Measurements from ENCODE around the gene CTCF. TPM values are rescaled to one million over a fixed set of nuclear protein-coding genes. Genes with fewer than 3 reads are reported as not detected.

CTCF gene
- total and polyA plus RNA-seq, 12 donors: 11.9 to 31.0 (median 23.8) TPM

- intact Hi-C loops (cut with DNase I): loop anchor here in 1 of 10 donors (10.0 kb wide), 1 partner anchor 1157 kb away; no protein-coding TSS in a partner anchor
- peaks cover 10 to 63% (median 39%) of the 10 kb centered on the region in 9 donors for H3K4me1 ChIP-seq
- WGBS, 2 donors: 85 to 91% methylated on average over 2 of the region's 2 CpGs
These were observed 10.4 kb upstream of the CTCF start for GRCh38 chr16:67551972-67552371.

GRCh38 chr16:67552476-67552875, 9.8 kb upstream of the CTCF start:
- 11 to 19% methylated on average over 4 of the region's 4 CpGs for WGBS, 2 donors
- H3K4me1 ChIP-seq: peaks cover 7 to 58% (median 34%) of the 10 kb centered on the region in 9 donors
- no peaks in the 10 kb centered on the region for H3K9me3 ChIP-seq
- H3K4me3 ChIP-seq: no peak overlapping the region
- H3K27me3 ChIP-seq: no peaks in the 10 kb centered on the region
- H3K36me3 ChIP-seq: peaks cover 0 to 21% (median 0%) of the 10 kb centered on the region in 9 donors
- intact Hi-C loops (cut with DNase I): loop anchor here in 1 of 10 donors (10.0 kb wide), 1 partner anchor 1158 kb away; no protein-coding TSS in a partner anchor
- DNase-seq: peak in 1 of 2 donors; percentile 52
- peak overlapping the region in 9 of 10 donors; percentile 47 to 80 (median 63) for H3K27ac ChIP-seq
- peak; percentile 7 to 71 (median 56) for ATAC-seq
- TF ChIP-seq, protein P1, sequence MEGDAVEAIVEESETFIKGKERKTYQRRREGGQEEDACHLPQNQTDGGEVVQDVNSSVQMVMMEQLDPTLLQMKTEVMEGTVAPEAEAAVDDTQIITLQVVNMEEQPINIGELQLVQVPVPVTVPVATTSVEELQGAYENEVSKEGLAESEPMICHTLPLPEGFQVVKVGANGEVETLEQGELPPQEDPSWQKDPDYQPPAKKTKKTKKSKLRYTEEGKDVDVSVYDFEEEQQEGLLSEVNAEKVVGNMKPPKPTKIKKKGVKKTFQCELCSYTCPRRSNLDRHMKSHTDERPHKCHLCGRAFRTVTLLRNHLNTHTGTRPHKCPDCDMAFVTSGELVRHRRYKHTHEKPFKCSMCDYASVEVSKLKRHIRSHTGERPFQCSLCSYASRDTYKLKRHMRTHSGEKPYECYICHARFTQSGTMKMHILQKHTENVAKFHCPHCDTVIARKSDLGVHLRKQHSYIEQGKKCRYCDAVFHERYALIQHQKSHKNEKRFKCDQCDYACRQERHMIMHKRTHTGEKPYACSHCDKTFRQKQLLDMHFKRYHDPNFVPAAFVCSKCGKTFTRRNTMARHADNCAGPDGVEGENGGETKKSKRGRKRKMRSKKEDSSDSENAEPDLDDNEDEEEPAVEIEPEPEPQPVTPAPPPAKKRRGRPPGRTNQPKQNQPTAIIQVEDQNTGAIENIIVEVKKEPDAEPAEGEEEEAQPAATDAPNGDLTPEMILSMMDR (IDR thresholded peaks at IDR 0.05): no peak

More at GRCh38 chr16:67551972-67552371, 10.4 kb upstream of the CTCF start:
- Histone ChIP-seq H3K4me3 (no peak overlapping the region), H3K27ac (peak overlapping the region in 9 of 10 donors; percentile 47 to 80 (median 63)), H3K27me3 (no peaks in the 10 kb centered on the region), H3K36me3 (peaks cover 0 to 26% (median 0%) of the 10 kb centered on the region in 9 donors), H3K9me3 (no peaks in the 10 kb centered on the region)
- TF ChIP-seq, protein P1 (IDR thresholded peaks at IDR 0.05): no peak
- DNase-seq: no peak
- peak in 3 of 8 donors; percentile 1 to 13 (median 7) for ATAC-seq

GRCh38 chr16:67555795-67556212, 6.5 kb upstream of the CTCF start:
- ATAC-seq: no peak

DNA sequence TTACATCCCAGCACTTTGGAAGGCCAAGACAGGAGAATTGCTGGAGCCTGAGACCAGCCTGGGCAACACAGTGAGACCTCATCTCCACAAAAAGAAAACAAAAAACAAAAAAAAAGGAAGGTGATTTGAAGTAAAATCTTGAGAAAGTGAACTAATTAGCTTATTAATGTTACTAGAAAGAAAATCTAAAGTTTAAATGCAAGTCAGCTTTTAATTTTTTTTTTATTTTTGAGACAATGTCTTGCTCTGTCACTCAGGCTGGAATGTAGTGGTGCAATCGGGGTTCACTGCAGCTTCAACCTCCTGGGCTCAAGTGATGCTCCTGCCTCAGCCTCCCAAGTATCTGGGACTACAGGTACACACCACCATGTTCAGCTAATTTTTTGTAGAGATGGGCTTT, 3.5 kb upstream of the CTCF start:
- no peak for DNase-seq
- no peak overlapping the region for H3K4me3 ChIP-seq
- no peaks in the 10 kb centered on the region for H3K9me3 ChIP-seq
- intact Hi-C loops (cut with DNase I): loop anchor here in 1 of 10 donors (10.0 kb wide), 1 partner anchor 1164 kb away; no protein-coding TSS in a partner anchor
- WGBS, 2 donors: 81 to 96% methylated on average over 1 of the region's 1 CpG
- no peak for ATAC-seq
- no peaks in the 10 kb centered on the region for H3K27me3 ChIP-seq
- peaks cover 6 to 43% (median 15%) of the 10 kb centered on the region in 9 donors for H3K4me1 ChIP-seq
- H3K36me3 ChIP-seq: no peaks in the 10 kb centered on the region
- no peak overlapping the region for H3K27ac ChIP-seq
- TF ChIP-seq, protein P1 (IDR thresholded peaks at IDR 0.05): no peak

More at GRCh38 chr16:67555795-67556212, 6.5 kb upstream of the CTCF start:
- peak overlapping the region in 3 of 10 donors; percentile 33 to 72 (median 35) for H3K27ac ChIP-seq
- no peaks in the 10 kb centered on the region for H3K27me3 ChIP-seq
- TF ChIP-seq, protein P1 (IDR thresholded peaks at IDR 0.05): no peak
- 74 to 79% methylated on average over 3 of the region's 3 CpGs for WGBS, 2 donors
- H3K9me3 ChIP-seq: no peaks in the 10 kb centered on the region
- intact Hi-C loops (cut with DNase I): loop anchor here in 1 of 10 donors (10.0 kb wide), 1 partner anchor 1161 kb away; no protein-coding TSS in a partner anchor
- no peak overlapping the region for H3K4me3 ChIP-seq
- H3K36me3 ChIP-seq: no peaks in the 10 kb centered on the region
- H3K4me1 ChIP-seq: peaks cover 4 to 46% (median 20%) of the 10 kb centered on the region in 9 donors
- no peak for DNase-seq
